ENCODE data around the gene ANKRD53.

GRCh38 chr2:70930371-70931329 is 47.8 kb upstream of the ANKRD53 start:
- TF ChIP-seq, protein P1, sequence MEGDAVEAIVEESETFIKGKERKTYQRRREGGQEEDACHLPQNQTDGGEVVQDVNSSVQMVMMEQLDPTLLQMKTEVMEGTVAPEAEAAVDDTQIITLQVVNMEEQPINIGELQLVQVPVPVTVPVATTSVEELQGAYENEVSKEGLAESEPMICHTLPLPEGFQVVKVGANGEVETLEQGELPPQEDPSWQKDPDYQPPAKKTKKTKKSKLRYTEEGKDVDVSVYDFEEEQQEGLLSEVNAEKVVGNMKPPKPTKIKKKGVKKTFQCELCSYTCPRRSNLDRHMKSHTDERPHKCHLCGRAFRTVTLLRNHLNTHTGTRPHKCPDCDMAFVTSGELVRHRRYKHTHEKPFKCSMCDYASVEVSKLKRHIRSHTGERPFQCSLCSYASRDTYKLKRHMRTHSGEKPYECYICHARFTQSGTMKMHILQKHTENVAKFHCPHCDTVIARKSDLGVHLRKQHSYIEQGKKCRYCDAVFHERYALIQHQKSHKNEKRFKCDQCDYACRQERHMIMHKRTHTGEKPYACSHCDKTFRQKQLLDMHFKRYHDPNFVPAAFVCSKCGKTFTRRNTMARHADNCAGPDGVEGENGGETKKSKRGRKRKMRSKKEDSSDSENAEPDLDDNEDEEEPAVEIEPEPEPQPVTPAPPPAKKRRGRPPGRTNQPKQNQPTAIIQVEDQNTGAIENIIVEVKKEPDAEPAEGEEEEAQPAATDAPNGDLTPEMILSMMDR (conservative IDR thresholded peaks at IDR 0.05; ENCODE audit: low read length): no peak
- no peak for TF ChIP-seq EZH2phosphoT487 (IDR thresholded peaks at IDR 0.05; ENCODE audit: borderline replicate concordance)

Data from Loucy (cell line).